HG03135 (cell line): ENCODE data around the gene NKAIN2.

Source experiments
- ATAC-seq: cut with Tn5 transposase; IDR thresholded peaks from one replicate; pipeline ENCODE4 v1.9.1; 2021; ENCODE audit warnings: mild to moderate bottlenecking, moderate library complexity; ENCODE audit not compliant: unreplicated experiment

The NKAIN2 gene

GRCh38 chr6:124470803-124471202 lies 667.1 kb downstream of the NKAIN2 start:
- ATAC-seq, result no peak

- ATAC-seq, result no peak
Measured at GRCh38 chr6:124475176-124475575, 671.5 kb downstream of the NKAIN2 start.

GRCh38 chr6:124478906-124479305 lies 675.2 kb downstream of the NKAIN2 start:
- no peak for ATAC-seq

- no peak for ATAC-seq
Measured at GRCh38 chr6:124479991-124480430, 676.3 kb downstream of the NKAIN2 start.

GRCh38 chr6:124482071-124482491 lies 678.4 kb downstream of the NKAIN2 start:
- ATAC-seq, result no peak

- no peak for ATAC-seq
Measured at GRCh38 chr6:124487623-124488431, 684.2 kb downstream of the NKAIN2 start.

GRCh38 chr6:124490122-124490521 lies 686.5 kb downstream of the NKAIN2 start:
- ATAC-seq, result no peak

GRCh38 chr6:124493259-124493658 lies 689.6 kb downstream of the NKAIN2 start:
- no peak for ATAC-seq

- ATAC-seq, result no peak
Measured at GRCh38 chr6:124494956-124495664, 691.4 kb downstream of the NKAIN2 start.

GRCh38 chr6:124495665-124496190 lies 692.1 kb downstream of the NKAIN2 start:
- no peak for ATAC-seq

GRCh38 chr6:124496334-124496733 lies 692.7 kb downstream of the NKAIN2 start:
- no peak for ATAC-seq

- no peak for ATAC-seq
Measured at GRCh38 chr6:124512431-124512830, 708.8 kb downstream of the NKAIN2 start.

GRCh38 chr6:124517339-124517738 lies 713.7 kb downstream of the NKAIN2 start:
- no peak for ATAC-seq

GRCh38 chr6:124520514-124520913 lies 716.8 kb downstream of the NKAIN2 start:
- no peak for ATAC-seq

GRCh38 chr6:124522335-124522734 lies 718.7 kb downstream of the NKAIN2 start:
- no peak for ATAC-seq

- no peak for ATAC-seq
Measured at GRCh38 chr6:124524491-124525200, 721.0 kb downstream of the NKAIN2 start.

- no peak for ATAC-seq
Measured at GRCh38 chr6:124530926-124531325, 727.3 kb downstream of the NKAIN2 start.

GRCh38 chr6:124535299-124535698 lies 731.6 kb downstream of the NKAIN2 start:
- no peak for ATAC-seq

GRCh38 chr6:124535746-124536145 lies 732.1 kb downstream of the NKAIN2 start:
- ATAC-seq, result no peak

GRCh38 chr6:124536157-124536841 lies 732.6 kb downstream of the NKAIN2 start:
- no peak for ATAC-seq

- no peak for ATAC-seq
Measured at GRCh38 chr6:124536842-124537191, 733.2 kb downstream of the NKAIN2 start.
